ENCODE measurements around the gene LSM14B.

DNA sequence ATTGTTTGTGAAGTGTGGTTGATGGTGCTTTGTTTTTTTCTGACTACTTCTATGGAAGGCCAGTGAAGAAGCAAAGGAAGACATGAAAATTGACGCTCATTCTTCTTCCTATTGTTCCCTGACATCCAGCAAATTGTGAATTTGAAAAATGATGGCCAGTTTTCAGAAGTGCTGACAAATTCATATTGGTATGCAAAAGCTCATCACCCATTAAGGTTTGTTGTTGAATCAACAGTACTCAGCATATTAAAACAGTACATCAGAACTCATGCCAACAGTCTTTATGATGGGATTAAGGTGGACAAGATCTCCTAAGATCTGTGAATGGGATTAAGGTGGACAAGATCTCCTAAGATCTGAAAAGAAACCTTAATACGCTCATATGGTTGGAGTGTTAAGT, 59.5 kb downstream of the LSM14B start:
- TF ChIP-seq, protein P1, sequence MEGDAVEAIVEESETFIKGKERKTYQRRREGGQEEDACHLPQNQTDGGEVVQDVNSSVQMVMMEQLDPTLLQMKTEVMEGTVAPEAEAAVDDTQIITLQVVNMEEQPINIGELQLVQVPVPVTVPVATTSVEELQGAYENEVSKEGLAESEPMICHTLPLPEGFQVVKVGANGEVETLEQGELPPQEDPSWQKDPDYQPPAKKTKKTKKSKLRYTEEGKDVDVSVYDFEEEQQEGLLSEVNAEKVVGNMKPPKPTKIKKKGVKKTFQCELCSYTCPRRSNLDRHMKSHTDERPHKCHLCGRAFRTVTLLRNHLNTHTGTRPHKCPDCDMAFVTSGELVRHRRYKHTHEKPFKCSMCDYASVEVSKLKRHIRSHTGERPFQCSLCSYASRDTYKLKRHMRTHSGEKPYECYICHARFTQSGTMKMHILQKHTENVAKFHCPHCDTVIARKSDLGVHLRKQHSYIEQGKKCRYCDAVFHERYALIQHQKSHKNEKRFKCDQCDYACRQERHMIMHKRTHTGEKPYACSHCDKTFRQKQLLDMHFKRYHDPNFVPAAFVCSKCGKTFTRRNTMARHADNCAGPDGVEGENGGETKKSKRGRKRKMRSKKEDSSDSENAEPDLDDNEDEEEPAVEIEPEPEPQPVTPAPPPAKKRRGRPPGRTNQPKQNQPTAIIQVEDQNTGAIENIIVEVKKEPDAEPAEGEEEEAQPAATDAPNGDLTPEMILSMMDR (IDR thresholded peaks at IDR 0.05), result no peak
- TF ChIP-seq POLR2AphosphoS5 (IDR thresholded peaks at IDR 0.05) (no peak), POLR2A (IDR thresholded peaks at IDR 0.05) (no peak), EP300 (IDR thresholded peaks at IDR 0.05) (no peak)
